PC-9 (cell line): ENCODE results near the gene GTPBP6.
"Not testable (repeated sequence)": the region's sequence is repeated elsewhere in the genome, so short reads cannot be mapped to it uniquely, and the experiment has no call there.

Experiments used
- CTCF ChIP-seq: fragments of 200-600 bp; sonication (generic); conservative IDR thresholded peaks from 2 replicates; pipeline ENCODE4 v1.6.1; 2017; ENCODE audit warnings: mixed run types, antibody characterized with exemption, mild to moderate bottlenecking, moderate library complexity
- EZH2 ChIP-seq: fragments of 200-600 bp; sonication (generic); IDR thresholded peaks from 2 replicates; pipeline ENCODE4 v1.8.0; 2017; ENCODE audit warnings: antibody characterized with exemption, low read depth

- TF ChIP-seq CTCF, EZH2: not testable (repeated sequence)
Observed at GRCh38 chrX:351324-351641, 32.7 kb upstream of the GTPBP6 start.
